Inflammatory macrophage treated with lipopolysaccharide for 1 hour (primary cell): ENCODE results near the gene LIN7C.
"Not testable (repeated sequence)": the region's sequence is repeated elsewhere in the genome, so short reads cannot be mapped to it uniquely, and the experiment has no call there.

Source experiments
- DNase-seq, 2 donors: peaks; one replicate each; pipeline ENCODE4 v3.0.0-alpha.2; 2020 to 2022

LIN7C gene, protein sequence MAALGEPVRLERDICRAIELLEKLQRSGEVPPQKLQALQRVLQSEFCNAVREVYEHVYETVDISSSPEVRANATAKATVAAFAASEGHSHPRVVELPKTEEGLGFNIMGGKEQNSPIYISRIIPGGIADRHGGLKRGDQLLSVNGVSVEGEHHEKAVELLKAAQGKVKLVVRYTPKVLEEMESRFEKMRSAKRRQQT

DNA sequence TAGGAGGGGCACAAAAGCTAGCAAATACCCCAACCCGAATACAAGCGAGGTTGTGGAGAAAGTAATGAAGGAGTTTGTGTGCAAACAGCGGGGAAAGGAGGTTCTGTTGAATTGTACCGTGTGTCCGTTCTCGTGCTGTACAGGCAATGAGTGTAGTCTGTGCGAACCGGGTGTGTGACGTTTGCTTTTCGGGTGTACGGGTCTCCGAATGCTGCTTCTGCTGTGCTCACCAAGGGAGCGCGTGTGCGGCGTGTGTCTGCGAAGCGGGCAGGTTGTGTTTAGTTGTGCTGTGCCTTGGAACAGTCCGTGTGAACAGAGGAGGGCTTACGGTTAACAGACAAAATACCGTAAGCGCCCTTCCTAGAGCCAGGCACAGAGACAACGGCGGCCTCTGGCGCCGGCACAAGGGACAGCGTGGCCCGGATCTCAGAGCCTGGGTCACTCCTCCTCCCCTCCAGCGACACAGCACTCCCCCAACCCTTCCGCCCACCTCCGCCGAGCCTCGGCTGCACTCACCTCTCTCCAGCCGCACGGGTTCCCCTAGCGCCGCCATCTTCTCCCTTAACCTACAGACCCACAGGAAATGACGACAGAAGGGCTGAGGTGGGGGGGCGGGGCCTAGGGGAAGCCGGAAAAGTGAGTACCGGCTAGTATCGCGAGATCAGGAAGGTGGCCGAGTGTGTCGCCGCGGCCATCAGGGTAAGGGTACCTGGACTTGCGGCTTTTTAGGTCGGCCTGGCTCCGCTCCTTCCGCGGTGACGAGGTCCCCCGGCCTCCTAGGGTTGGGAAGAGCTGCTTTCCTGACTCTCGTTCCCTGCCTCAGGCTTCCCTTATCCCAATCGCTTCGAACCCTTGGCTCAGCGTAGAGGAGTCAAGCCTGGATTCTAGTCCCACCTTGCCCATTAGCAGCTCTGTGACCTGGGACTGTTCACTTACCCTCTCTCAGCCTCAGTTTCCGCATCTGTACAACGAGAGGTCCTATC is at the start of gene LIN7C:
TSS of gene LIN7C (minus strand) at position 570 of the 983 bp plus-strand sequence. CDS start at position 553, 17 bp downstream.
- DNase-seq: peak; percentile 96 to 97

DNA sequence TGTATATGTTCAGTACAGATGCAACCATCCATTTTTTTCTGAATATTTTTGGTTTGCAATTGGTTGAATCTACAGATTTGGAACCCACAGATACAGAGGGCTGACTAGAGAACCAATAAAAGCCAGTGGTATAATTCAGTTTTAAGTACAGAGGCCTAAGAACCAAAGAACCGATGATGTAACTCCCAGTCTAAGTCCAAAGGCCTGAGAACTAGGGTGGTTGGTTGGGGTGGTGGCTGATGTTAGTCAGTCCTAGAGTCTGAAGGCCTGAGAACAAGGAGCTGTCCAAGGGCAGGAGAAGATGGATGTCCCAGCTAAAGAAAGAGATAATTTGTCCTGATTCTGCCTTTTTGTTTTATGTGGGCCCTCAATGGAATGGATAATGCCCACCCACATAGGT is 48.7 kb upstream of the LIN7C start:
- DNase-seq: no peak

DNA sequence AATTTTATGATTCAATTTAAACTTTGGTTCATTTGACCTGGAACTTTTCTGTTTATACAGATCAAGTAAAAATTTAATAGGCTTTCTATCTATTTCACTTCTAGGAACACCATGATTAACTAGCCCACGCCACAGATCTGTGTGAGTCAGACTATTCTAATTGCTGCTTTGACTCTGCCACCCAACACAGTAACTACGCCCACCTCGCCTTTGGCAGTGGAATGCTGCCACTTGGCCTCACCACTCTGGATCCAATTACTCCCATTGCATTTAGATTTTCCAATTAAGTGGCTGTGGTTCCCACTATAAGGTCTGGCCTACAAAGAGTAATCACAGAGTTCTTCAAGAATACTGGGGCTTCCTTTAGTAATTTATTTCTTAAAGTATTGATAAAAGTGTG is 46.6 kb upstream of the LIN7C start:
- DNase-seq: no peak

DNA sequence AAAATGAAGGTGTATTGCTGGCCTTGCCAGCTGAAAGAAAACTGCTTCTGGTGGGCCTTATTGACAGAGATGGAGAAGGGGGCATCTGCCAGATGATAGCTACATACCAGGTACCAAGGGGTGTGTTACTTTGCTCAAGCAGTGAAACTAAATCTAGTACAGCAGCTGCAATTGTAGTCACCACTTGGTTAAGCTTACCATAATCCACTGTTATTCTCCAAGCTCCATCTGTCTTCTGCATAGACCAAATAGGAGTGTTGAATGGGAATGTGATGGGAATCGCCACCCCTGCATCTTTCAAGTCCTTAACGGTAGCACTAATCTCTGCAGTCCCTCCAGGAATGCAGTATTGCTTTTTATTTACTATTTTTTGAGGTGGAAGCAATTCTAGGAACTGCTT is 45.8 kb upstream of the LIN7C start:
- no peak for DNase-seq

DNA sequence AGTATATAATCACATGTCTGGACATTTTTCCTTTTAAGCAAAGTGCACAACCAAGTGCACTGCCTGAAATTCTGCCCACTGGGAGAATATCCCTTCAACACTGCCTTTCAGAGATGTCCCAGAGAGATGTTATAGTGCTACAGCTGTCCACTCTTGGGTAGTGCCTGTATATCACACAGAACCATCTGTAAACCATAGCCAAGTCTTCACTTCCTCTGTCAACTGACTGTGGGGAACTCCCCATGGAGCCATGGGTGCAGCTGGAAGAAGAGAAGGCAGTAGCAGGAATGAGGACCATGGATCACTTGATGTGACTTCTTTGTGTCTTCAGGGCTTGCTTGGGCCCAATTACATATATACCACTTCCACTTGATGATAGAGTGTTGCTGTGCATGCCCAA is 44.6 kb upstream of the LIN7C start:
- no peak for DNase-seq

DNA sequence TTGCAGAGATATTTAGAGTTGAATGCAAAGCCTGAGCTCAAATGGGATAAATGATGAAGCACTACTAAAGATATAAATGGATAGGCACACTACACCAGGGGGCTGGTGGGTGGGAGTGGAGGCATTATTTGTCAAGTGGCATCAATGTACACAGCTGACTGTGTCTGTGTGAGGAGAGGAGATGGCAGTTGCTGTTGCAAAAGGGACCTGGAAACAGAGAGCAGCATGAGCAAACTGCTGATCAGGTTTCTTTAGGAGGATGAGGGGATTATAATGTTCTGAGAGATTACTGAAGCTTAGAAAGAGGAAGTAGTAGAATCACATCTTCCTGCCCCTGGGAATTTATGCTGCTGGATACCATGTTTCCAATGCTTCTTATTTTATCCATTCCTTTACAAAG is 39.4 kb upstream of the LIN7C start:
- no peak for DNase-seq

DNA sequence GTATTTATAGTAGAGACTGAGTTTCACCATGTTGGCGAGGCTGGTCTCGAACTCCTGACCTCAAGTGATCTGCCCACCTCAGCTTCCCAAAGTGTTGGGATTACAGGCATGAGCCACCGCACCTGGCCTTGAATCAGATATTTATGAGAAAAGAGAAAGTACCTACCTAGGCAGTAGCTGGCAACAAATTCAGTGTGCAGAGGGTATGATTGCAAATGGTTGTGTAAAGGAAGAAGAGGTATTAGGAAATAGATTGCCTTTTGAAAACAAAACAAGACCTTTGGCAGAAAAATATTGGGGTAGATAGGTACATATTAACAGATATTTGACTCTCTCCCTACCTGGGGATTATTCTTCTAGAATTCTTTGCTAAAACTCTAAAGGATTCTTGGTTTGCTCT is 38.5 kb upstream of the LIN7C start:
- DNase-seq: no peak

DNA sequence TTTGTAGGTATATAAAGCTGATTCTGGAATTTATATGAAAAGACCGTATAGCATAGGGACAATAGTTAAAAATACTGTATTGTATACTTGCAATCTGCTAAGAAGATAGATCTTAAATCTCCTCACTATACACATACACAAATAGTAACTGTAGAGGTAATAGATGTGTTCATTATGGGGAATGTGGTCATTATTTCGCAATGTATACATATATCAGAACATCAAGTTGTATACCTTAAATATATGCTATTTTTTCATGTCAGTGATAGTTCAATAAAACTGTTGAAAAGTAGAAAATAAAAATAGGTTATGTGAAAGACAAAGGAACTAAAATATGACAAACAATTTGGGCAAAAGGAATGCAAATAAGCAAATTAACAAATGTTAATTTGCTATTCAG is 35.2 kb upstream of the LIN7C start:
- DNase-seq: no peak

DNA sequence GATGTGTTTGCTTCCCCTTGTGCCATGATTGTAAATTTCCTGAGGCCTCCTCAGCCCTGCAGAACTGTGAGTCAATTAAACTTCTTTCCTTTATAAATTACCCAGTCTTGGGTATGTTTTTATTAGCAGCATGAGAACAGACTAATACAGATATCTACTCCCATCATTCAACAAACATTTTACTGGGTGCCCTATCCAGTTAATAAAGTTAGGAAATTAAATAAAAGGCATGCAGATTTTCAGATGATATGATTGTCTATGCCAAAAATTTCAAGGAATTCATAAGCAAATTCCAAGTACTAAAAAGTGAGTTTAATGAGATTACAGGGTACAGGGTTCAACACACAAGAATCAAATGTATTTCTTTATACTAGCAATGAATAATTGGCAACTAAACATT is 33.5 kb upstream of the LIN7C start:
- no peak for DNase-seq

DNA sequence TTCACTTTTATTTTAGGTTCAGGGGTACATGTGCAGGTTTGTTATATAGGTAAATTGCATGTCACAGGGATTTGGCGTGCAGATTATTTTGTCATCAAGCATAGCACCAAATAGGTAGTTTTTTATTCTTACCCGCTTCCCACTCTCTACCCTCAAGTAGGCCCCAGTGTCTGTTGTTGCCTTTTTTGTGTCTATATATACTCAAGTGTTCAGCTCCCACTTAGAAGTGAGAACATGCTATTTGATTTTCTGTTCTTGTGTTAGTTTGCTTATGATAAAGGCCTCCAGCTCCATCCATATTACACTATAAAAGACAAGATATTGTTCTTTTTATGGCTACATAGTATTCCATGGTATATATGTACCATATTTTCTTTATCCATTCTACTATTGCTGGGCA is 28.5 kb upstream of the LIN7C start:
- DNase-seq: no peak

DNA sequence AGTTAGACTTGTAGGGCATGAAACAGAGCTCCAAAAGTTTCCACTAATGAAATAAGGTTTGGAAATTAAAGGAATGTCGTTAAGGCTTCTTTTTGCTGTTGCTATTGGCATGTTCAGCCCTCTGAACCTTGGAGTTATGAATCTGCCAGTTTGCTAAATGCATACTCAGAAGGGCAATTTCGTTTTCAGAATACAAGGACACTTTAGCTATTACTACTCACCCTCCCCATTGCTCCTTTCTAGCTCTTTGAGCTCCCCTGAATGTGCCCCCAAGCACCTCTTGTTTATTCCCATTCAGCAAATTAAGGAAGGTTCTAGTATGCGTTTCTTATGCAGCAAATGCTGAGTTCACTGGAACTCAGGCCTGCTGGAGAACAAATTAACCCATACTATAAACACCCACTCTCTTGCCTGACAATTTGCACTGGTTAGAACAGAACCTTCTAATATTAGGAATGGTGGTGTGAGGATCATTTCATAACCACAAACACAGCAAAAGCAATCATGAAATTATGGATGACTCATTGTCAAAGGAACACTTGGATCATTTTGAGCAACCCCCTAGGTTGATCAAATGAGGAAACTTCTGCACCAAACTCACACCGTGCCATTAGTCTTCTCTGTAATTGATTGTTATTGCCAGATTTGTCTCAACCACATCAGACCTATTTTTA is 26.2 kb upstream of the LIN7C start:
- DNase-seq: peak; percentile 18 to 77

DNA sequence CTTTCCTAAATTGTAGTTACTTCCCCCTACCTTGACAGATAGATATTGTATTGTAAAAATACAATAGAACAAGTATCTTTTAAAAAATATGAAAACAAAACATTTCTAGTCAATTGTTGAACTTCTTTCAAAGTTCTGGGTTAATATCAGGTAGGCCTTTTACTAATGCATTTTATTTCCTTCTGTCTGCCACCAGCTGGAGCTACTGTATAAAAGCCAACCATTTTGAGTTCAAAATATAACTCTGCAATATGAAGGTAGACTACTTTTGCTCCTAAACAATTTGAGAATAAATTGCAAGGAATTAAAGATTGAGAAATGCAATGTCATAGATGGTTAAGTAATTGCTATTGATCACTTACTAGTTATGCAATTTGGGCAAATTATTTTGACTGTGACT is 22.1 kb upstream of the LIN7C start:
- no peak for DNase-seq

DNA sequence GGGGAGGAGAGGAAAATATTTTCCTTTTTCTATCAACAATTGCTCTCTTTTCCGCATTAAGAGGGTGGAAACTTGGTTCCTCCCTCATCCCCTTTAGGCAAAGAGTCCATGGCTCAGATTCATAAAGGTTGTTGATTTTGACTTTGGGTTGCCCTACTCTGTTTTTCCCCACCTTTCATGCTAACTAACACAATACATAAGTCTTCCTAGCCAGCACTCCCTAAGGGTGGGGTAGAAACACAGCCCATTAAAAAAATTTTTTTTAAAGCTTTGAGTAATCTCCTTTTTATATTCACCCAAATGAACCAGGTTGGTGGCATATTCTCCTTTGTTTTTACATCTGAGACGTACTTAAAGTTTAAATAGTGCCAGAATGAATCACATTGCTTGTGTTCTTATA is 20.0 kb upstream of the LIN7C start:
- DNase-seq: no peak

DNA sequence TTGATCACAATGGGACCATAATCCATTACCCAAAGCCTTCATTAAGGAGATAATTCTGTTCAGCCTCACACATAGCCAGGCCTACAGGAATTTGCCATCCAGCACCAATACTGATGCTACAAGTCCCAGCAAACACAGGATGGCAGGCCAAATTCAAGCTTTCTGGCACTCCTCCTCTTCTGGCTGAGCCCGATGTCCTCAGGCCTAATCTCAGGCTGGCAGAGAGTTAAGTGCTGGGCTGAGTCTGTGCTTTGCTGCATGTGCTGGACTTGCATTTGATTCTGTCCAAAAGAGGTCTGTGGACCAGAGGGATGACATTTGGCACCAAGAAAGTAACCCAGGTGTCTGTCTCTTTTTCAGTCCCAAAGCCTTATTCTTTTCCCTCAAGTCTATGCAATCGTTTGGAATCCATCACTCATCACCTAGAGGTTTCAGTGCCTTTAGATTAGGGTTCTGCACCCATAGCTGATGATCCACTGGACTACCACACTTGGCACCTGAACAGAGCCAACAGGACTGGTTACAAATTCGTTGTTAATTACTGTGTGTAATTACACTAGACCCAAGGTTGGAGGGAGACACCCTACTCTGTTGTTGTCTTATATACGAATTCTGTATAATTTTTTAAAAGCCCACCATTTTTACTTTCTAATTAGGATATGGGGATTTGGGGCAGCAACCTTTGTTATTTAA is 19.4 kb upstream of the LIN7C start:
- no peak for DNase-seq

DNA sequence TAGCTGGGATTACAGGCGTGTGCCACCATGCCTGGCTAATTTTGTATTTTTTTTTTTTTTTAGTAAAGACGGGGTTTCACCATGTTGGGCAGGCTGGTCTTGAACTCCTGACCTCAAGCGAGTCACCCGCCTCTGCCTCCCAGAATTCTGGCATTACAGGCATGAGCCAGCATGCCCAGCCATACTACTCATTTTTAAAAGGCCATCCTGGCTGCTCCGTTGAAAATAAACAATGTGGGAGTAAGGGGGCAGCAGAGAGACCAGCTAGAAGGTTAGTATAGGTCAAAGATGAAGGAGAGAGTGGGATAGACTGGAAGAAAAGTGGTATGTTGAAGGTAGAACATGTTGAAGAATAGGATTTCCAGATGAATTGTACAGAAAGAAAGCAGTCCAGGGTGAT is 17.6 kb upstream of the LIN7C start:
- peak in 1 of 2 donors; percentile 21 for DNase-seq

DNA sequence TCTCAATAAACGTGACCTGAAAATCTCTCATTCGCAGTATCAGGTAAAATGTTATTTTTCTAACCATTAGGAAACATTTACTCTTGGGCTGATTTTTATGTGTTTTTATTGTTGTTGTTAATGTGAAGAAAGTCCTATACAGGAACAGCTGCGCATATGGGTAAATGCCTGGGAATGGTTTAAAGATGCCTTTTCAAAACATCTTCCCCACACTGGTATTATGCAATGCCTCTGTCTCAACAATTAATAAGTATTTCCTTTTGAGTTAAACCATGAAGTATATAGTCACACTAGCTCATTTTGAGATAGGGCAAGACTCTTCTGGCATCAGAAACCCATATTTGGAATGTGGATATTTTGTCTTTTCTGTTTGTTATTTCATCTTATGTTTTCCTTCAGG is 13.7 kb upstream of the LIN7C start:
- no peak for DNase-seq

DNA sequence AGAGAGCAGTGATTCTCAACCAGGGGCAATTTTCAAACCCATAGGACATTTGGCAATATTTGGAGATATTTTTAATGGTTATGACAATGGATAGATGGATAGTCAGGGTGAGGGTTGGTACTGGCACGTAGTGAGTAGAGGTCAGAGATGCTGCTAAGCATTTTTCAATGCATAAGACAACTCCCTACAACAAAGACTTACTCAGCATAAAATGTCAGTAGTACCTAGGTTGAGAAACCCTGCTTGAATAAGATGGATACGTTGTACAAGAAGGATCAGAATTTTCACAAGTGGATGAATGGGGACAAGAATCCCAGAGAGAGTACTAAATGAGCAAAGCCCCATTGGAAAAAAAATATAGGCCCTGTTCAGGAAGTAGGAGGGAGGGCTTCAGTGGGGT is 11.9 kb upstream of the LIN7C start:
- DNase-seq: no peak

DNA sequence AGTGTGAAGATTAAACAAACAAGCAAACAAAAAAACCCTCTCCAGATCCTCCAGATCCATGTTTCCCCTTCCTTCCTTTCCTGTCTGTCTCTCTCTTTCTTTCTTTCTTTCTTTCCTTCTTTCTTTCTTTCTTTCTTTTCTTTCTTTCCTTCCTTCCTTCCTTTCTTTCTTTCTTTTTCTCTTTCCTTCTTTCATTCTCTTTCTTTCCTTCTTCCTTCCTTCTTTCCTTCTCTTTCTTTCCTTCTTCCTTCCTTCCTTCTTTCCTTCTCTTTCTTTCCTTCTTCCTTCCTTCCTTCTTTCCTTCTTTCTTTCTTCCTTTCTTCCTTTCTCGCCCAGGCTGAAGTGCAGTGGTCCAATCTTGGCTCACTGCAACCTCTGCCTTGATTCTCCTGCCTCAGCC is 10.9 kb upstream of the LIN7C start:
- DNase-seq: not testable (repeated sequence)

DNA sequence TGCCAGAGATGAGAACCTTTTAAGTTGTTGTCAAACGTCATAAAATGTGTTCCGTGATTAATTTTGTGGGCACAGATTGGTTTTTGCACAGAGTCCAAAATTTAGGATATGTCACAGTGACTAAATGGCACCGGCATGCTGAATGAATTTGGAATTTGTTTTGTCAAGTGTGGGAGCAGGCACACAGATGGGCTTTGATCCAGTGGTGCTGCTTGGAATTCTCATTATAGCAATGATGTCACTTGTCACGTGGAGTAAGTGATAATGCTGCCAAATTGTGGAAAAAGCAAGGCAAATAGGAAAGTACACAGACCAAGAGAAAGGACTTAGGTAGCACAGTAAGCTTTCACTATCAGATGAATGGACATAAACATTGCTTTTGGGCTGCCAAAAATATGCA is 8.0 kb upstream of the LIN7C start:
- no peak for DNase-seq

DNA sequence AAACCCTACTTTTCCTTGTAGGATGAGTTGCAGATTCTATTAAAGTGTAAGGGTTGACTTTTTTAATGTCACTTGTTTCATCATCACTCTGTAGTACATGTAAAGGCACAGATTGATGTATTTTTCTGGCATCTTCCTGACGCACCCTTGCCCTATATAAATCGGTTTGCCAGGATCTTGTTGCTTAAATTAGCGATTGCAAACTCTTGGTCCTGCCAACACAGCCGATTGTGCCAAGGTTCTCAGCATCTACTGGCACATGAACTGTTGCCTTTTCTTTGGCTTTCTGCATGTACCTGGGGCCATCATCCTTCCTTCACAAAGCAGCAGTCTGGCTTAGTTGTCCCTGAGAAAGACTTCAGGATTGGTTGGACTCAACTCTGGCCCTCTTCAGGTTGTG is 7.5 kb upstream of the LIN7C start:
- DNase-seq: no peak

DNA sequence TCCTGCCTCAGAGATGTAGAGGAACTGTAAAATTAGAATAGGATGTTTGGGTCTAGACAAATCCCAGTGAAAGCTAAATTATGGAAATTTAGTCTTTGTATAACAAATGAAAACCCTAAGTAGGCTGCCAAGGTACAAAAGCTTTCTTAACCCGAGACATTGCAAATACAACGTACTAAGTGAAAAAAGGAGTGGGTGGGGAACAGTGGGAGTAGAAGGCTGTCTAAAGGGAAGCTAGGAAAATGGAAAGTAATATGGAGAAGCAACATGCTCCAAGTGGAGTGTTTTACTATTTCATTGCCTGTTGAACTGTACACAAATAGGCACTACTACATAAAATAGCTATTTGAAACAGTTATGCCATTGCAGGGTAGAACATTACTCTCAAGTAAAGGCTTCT is 6.8 kb upstream of the LIN7C start:
- DNase-seq: peak; percentile 27 to 55

DNA sequence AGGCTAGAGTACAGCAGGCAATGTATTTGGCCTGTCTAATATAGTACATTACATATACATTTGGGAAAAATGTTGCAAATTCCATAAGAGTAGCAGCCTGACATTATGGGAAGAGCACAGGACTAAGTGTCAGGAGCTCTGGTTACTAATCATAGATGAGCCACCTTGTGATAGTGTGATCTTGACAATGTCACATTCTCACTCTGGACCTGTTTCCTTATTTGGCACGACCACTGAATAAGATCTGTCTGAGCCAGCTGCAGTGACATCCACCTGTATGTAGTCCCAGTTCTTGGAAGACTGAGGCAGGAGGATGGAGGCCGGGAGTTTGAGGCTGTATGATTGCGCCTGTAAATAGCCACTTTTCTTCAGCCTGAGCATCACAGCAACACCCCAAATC is 5.7 kb upstream of the LIN7C start:
- DNase-seq: no peak

DNA sequence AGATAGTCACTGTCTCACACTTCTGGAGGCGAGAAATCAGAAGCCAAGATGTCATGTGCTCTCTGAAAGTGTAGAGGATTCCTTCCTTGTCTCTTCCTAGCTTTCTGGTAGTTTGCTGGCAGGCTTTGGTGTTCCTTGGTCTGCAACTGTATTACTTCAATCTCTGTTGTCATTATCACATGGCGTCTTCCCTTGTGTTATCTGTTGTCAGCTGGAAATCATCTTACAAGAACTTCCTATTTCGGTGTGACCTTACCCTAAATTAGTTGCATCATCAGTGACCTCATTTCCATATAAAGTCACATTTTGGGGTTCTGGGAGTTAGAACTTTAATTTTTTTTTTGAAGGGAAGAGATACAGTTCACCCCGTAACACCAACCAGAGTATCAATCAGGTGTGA is 3.3 kb upstream of the LIN7C start:
- DNase-seq: peak; percentile 78 to 96
